GM19025 (cell line): Measurements from ENCODE around the gene TSC22D1.
"Not testable (repeated sequence)": the region's sequence is repeated elsewhere in the genome, so short reads cannot be mapped to it uniquely, and the experiment has no call there.

ENCODE experiments used
- ATAC-seq: cut with Tn5 transposase; IDR thresholded peaks from one replicate; pipeline ENCODE4 v1.9.1; 2021; ENCODE audit warnings: mild to moderate bottlenecking, low read depth, moderate library complexity; ENCODE audit not compliant: unreplicated experiment

TSC22D1 gene

DNA sequence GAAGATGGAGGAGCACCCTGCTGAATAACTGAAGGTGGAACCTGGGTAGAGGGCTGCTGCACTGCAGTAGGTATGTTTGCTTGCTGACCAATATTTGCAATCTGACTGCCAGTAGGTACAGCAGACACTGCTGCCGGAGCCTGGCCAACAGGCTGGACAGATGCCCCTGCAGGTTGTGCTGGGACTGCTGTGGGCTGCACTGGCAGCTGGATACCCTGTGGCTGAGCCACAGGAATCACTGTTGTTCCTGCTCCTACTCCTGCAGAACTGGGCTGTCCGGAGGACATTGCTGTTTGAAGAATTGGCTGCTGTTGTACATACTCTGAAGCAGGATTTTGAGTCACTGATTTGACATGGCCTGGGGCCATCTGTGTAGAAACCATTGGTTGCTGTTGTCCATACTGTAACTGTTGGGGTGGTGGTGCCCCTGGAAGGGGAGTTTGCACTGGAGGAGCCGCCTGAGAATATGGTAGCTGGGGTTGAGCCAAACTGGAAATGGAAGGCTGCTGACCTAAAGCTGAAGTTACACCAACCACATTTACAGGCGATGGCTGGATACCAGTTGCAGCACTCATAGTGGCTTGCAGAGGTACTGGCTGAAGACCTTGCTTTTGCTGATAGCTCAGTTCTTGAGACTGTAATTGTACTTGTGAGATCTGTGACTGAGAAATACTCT, 2.2 kb downstream of the TSC22D1 start:
- ATAC-seq: no peak

DNA sequence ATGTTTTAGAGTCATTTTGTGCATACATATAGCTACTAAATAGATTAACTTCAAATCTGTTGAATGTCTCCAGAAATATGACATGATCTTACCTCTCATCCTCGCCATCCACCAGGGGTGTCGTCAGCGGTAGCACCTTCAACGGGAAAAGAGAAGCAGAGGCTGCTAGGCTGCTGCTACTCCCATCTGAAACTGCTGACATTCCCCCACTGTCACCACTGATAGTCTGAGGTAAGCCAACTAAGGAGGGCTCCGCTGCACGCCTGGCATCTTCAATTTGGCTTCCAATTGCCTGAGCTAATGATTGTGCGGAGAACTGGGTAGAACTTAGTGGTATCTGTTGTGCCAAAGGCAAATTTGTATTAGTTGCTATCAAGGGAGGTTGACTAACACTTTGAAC, 3.1 kb downstream of the TSC22D1 start:
- ATAC-seq: no peak

DNA sequence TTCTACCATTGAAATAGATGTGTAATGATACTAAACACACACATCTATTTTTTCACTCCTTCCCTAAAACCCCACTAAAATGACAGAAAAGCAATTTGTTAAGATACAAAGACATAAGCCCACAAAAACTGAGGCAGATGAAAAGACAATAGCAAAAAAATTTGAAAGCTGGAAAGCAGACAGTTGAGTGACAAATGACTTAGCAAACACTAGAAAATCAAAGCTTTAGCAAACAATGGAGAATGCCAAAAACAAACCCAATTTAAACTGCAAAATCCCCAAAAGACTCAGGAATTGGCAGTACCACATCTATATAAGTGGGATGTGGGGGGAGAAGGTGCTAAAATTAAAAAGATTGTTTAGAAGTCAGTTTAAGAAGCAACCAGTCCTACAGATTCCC, 9.5 kb downstream of the TSC22D1 start:
- ATAC-seq: no peak

DNA sequence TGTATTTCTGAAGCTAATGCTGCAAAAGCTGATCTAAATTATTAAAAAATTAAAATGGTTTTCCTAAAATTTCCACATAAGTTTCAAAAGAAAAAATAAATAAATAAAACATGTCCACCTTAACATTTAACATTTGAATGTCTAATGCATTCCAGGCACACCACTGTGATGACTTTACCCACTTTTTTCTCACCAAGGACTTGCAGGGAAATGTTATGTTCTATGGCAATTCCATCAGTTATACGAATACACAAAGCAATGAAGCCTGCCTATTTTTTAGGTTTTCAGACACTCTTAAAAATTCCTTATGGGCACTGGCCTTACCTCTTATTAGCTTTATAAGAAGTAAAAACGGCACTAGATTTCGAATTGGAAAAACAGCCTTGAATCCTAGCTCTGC, 10.2 kb downstream of the TSC22D1 start:
- no peak for ATAC-seq

DNA sequence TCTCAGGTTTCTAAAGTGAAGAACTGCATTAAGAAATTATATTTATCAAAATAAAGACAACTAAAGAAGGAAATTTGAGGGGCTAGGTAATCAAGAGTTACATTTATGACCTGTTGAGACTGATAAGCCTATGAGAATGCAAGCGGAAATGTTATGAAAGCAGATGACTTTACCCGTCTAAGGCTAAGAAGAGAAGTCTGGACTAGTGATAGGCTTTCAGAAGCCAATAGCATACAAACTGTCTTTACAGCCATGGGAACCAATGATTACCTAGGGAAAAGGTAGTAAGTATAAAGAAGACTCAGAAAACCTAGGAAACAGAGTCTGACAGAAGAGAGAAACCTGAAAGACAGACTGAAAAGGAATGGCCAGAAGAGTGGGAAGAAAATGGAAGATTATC, 11.2 kb downstream of the TSC22D1 start:
- ATAC-seq: no peak

DNA sequence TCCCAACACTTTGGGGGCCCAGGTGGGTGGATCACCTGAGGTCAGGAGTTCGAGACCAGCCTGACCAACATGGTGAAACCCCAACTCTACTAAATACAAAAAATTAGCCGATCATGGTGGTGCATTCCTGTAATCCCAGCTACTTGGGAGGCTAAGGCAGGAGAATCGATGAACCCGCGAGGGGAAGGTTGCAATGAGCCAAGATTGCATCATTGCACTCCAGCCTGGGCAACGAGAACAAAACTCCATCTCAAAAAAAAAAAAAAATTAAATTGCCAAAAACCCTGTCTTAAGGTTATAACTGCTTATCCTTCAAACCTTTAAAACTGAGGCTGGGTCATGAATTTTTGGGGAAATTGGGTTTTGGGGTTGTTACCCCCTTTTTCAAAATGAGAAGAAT, 13.3 kb downstream of the TSC22D1 start:
- not testable (repeated sequence) for ATAC-seq

DNA sequence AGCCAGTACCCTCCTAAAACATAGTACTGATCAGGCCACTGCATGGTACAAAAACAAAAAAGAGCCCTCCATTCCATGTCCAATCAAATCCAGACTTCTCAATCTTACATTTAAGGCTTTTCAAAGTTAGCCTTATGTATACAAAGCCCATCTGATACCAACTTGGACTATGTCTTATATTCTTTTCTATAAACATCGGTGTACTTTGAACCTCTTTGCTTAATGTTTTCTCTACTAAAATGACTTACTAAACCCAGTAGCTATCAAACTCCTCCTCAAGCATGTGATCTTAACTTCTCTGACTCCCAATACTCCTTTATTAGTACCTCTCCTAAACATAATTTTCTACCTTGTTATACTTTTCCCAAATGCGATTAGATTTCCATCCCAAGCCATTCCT, 14.8 kb downstream of the TSC22D1 start:
- ATAC-seq: no peak

DNA sequence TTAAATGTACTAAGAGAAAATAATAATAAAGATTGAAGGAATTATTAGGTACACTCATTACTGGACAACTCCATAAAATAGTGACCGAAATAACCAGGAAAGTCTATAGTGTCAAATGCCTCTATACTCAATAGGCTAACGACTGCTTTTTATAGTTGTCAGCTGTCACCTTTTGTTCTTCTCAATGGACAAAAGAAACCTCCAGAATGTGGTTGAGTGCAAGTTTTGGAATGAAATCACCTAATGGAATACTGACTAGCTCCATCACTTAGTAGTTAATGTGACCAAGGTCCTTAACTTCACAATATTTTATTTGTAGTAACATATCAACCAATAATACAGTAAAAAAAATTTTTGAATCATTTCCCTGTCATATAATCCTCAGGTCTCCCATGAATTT, 18.1 kb downstream of the TSC22D1 start:
- ATAC-seq: no peak

DNA sequence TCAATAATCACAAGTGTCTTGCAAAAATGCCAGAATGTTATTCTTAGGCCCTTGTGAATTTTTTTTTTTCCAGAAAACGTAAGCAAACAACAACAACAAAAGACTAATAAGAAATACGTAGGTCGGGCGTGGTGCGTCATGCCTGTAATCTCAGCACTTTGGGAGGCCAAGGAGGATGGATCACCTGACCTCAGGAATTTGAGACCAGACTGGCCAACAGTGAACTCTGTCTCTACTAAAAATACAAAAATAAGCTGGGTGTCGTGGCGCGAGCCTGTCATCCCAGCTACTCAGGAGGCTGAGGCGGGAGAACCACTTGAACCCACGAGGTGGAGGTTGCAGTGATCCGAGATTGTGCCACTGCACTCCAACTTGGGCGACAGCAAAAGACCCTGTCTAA, 20.9 kb downstream of the TSC22D1 start:
- ATAC-seq: no peak

DNA sequence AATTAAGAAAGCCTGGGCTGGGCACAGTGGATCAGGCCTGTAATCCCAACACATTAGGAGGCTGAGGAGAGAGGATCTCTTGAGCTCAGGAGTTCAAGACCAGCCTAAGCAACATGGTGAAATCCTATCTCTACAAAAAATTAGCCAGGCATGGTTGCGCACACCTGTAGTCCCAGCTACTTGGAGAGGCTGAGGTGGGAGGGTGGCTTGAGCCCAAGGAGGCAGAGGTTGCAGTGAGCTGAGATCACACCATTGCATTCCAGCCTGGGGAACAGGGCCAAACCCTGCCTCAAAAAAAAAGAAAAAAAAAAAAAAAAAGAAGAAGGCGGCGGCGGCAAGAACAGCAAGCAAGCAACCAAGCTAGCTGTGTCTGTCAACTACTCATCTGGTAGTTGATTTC, 26.7 kb downstream of the TSC22D1 start:
- no peak for ATAC-seq

DNA sequence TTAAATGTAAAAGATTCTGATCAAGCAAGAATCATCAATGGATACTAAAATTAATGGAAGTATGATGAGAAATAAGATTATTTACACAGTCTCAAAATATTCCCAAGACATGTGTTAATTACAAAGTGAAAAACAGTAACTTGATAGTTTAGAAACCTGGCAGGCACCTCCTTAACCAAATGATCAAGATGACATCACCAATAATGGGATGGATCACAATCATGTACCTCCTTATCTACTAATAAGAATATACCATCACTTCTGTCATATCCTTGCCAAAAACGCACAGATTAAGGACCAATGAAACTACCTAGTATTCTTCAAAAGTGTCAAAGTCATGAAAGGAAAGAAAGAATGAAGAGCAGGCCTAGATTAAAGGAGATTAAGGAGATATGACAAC, 30.0 kb downstream of the TSC22D1 start:
- no peak for ATAC-seq

DNA sequence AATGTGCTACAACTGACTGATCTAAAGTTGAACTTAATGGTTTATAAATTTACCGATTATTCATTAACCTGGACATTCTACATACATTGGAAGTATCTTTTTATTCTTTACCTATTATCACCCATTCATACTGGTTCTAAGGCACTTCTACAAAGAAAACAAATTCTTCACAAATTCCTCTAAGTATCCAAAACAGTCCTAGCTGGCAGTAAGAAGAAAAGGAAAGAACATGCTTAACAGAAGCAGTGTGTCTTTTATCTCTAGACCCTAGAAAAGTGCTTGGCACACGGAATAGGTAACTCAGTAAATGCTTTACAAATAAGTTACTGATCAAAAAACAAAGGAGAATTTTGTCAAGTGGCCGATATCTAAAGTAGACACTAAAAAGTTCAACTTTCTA, 32.8 kb downstream of the TSC22D1 start:
- ATAC-seq: no peak

DNA sequence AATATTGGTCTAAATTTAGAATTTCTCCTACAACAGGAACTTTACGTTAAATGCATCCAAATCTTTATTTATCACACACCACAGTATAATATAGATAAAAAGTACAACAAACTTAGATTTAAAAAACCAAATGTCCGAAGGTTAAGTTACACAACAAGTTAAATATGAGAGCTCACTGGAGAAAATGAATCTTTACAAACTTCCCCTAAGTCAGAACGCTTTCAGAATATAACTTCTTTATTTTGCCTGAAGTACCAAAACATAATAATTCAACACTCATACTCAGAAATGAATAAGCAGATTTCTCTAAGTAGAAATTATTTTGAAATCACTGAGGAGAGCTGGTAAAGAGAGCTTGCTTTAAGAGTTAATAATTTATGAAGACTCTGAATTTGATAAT, 33.8 kb downstream of the TSC22D1 start:
- ATAC-seq: no peak

DNA sequence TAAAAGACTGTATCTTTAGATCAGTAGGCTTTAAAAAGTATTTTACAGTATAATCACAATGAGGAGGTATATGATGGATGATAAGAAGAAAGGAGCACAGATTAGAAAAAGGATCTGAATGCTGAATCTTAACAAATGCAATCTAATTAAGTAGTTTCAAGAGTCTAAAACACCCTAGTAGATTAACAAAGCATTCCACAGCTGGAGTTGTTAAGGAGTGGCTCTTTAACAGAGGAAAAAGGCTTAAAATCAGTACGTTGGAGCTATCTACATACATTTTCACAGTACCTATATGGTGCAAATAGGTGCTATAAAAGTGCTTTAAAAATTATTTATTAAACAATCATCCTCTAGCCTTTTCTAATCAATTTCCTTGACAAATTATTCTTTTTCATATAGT, 34.5 kb downstream of the TSC22D1 start:
- no peak for ATAC-seq

DNA sequence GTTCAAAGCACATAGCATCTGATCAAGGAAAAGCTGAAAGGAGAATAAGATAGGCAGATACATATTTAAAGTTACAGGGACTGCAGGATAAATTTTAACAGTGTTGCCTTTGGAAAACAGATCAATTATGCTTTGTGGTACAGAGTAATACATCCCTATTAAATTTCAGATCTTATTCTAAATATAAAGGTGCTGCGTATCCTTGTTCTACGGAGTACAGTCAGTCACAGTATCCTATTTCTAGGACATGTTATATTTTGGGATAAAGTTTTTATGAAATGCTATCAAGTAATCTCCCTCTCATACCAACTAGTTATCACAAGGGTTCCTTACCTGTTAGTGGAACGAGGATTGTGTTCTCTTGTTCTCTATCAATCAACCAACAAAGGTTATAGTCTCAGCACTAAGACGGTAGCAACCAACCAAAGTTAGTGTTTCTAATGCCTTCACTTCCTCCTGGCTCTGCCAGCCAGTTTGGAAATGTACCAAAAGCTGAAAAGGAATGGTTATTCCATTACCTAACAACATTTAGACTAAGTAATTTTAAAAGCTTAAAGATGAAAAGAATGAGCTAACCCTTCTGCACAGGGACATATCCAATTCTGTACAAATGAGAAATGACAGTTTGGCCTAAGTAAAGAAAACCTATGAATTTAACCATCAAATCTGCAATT, 35.2 kb downstream of the TSC22D1 start:
- no peak for ATAC-seq

DNA sequence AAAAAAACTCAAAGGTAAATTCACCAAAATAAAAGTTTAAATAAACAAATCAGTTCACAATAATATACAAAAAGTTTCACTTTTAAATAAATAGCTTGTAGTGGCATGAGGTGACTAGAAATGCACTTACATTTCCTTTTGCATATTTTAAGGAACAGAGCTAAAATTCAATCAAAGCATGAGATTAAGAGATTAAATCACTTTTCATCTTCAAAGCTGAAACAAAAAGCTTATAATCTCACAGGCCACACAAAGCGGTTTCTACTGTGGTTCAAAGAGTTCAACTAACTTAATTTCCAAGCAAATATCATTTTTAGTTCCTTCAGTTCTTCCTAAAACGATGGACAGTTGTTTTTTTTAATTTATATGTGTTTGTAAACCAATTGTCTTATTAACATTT, 38.9 kb downstream of the TSC22D1 start:
- ATAC-seq: no peak

DNA sequence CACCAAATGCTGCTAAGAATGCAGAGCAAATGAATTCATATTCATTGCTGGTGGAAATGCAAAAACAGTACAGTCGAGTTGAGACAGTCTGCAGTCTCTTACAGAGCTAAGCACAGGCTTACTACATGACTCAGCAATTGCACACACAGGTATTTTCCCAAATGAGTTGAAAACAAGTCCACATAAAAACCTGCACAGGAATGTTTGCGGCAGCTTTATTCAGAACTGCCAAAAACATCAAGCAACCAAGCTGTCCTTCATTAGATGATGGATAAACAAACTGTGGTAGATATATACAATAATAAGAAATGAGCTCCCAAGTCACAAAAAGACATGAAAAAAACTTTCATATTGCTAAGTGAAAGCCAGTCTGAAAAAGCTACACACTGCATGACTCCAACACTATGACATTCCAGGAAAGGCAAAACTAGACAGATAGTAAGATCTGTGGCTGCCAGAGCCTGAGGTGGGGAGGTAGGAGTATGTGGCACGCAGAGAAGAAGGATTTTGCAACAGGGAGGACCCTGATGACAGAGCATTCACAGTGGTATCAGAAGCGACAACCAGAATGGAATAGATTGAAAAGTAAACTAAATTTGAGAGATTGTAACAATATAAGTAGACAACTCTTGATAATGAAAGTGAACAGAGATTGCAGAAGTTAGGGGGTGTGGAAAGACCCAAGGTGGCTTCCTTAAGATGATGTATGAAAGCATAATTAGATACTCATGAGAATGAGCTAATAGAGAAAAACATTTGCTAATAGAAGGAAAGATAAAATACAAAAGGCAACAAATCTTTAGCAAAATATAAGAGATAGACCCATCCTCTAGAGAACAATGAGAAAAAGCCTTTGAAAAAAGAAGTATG, 52.7 kb downstream of the TSC22D1 start:
- ATAC-seq: no peak

DNA sequence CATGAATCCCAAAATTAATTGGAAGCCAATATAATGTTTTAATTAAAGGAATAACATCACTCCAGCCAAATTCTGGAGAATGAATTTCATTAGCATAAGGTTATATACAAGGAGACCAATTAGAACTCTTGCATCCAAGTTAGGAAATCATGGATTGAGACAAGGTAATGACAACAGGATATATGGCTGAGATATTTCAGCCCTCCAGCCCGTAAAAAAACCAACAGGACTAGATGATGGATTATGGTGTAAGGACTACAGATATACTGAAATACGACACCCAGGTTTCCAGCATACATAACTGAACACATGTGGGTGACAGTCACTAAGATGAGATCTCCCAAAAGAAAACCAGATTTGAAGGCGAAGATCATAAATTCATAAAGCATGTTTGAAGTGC, 56.5 kb downstream of the TSC22D1 start:
- ATAC-seq: no peak

DNA sequence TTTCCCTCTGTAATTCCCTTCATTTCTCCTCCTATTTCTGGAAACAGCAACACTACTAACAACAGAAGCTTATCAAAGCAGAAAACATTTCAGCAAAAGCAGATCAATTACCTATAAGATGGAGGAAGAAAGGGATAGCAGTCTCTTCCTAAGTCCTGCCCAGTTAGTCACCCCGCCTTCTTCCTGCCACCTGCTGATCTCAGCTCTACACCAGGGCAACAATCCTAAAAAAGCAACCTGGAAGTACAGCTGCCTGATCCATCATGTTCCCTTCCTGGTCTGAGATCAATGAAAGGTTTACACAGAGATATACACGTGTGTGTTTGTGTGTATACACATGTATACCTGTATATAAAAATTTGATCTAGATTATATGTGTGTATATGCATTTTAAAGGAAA, 59.4 kb downstream of the TSC22D1 start:
- ATAC-seq: no peak

DNA sequence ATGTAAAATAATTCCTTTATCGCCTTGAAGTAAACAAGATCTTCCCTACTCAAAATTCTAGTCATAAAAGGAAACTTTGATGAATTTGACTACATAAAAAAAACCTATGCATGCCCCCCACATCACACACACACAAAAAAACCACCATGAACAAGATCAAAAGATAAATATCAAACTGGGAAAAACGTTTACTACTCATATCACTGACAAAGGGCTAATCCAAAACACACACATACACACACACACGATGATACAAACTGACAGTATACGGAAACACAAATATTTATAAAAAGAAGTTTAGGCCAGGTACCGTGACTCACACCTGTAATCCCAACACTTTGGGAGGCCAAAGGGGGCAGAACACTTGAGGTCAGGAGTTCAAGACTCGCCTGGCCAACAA, 61.9 kb downstream of the TSC22D1 start:
- ATAC-seq: no peak

DNA sequence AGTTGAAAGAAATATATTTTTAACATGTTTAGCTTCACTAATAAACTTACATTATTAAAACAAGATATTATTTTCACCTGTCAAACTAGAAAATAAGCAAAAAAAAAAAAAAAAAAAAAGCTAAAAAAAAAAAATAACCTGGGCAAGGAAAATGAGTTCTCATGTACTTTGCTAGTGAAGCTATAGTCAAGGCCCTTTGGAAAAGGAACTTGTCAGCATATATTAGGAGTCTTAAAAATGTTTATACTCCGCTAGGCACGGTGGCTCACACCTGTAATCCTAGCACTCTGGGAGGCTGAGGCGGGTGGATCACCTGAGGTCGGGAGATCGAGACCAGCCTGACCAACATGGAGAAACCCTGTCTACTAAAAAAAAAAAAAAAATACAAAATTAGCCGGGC, 66.3 kb downstream of the TSC22D1 start:
- ATAC-seq: not testable (repeated sequence)
